GM10847 (cell line): Measurements from ENCODE around the gene CENPF.

Experiments
- POLR2A ChIP-seq: IDR thresholded peaks from 2 replicates; pipeline ENCODE4 v1.6.1; 2011; ENCODE audit not compliant: insufficient read length; ENCODE audit errors: extremely low read depth

CENPF gene

GRCh38 chr1:214641214-214641895 is 38.4 kb downstream of the CENPF start:
- TF ChIP-seq POLR2A, result no peak

- no peak for TF ChIP-seq POLR2A
These were observed 40.0 kb downstream of the CENPF start for GRCh38 chr1:214643030-214643429.

GRCh38 chr1:214645712-214646111 is 42.7 kb downstream of the CENPF start:
- no peak for TF ChIP-seq POLR2A

GRCh38 chr1:214648801-214649200 is 45.8 kb downstream of the CENPF start:
- TF ChIP-seq POLR2A, result no peak

GRCh38 chr1:214649607-214650006 is 46.6 kb downstream of the CENPF start:
- no peak for TF ChIP-seq POLR2A

GRCh38 chr1:214650664-214651063 is 47.7 kb downstream of the CENPF start:
- TF ChIP-seq POLR2A, result no peak

- TF ChIP-seq POLR2A, result no peak
These were observed 54.3 kb downstream of the CENPF start for GRCh38 chr1:214657299-214657698.

- no peak for TF ChIP-seq POLR2A
These were observed 55.2 kb downstream of the CENPF start for GRCh38 chr1:214658175-214658574.

- no peak for TF ChIP-seq POLR2A
These were observed 55.8 kb downstream of the CENPF start for GRCh38 chr1:214658785-214659184.

- TF ChIP-seq POLR2A, result no peak
These were observed 57.2 kb downstream of the CENPF start for GRCh38 chr1:214660190-214660589.

- TF ChIP-seq POLR2A, result no peak
These were observed 57.9 kb downstream of the CENPF start for GRCh38 chr1:214660900-214661299.

GRCh38 chr1:214662223-214662785 is 59.3 kb downstream of the CENPF start:
- no peak for TF ChIP-seq POLR2A

GRCh38 chr1:214664651-214665433 is 61.8 kb downstream of the CENPF start:
- TF ChIP-seq POLR2A, result no peak

GRCh38 chr1:214665606-214666110 is 62.7 kb downstream of the CENPF start:
- no peak for TF ChIP-seq POLR2A

GRCh38 chr1:214666674-214667073 is 63.7 kb downstream of the CENPF start:
- no peak for TF ChIP-seq POLR2A

- TF ChIP-seq POLR2A, result no peak
These were observed 67.1 kb downstream of the CENPF start for GRCh38 chr1:214670098-214670497.
